Loucy (cell line): ENCODE measurements around the gene CYP4A22.

Experiments
- CTCF ChIP-seq: fragments of 200-600 bp; sonication (generic); conservative IDR thresholded peaks from 2 replicates; pipeline ENCODE4 v1.5.1; 2014; ENCODE audit warnings: mild to moderate bottlenecking, antibody characterized with exemption, low read length
- EZH2phosphoT487 ChIP-seq: fragments of 200-600 bp; IDR thresholded peaks from 2 replicates; pipeline ENCODE4 v1.6.1; 2018; ENCODE audit warnings: antibody characterized with exemption, mild to moderate bottlenecking, moderate library complexity, borderline replicate concordance

- TF ChIP-seq CTCF (no peak), EZH2phosphoT487 (no peak)
Observed at GRCh38 chr1:47184090-47184821, 47.0 kb downstream of the CYP4A22 start.
